Duodenal mucosa (tissue), 2 donors: ENCODE measurements around the gene GPR78.

Experiments used
- H3K27ac ChIP-seq: one replicate; pipeline ENCODE4 v1.7.0; 2013; ENCODE audit warnings: low read depth, low read length
- H3K27me3 ChIP-seq, 2 donors: one replicate each; pipeline ENCODE4 v1.7.0; 2013; ENCODE audit warnings: low read length in 2 of 2, control low read depth in 1 of 2; ENCODE audit not compliant: insufficient read depth in 2 of 2, control insufficient read depth in 1 of 2
- H3K36me3 ChIP-seq, 2 donors: one replicate each; pipeline ENCODE4 v1.7.0; 2013; ENCODE audit warnings: low read length in 2 of 2, control low read depth in 1 of 2; ENCODE audit not compliant: insufficient read depth in 2 of 2, control insufficient read depth in 1 of 2
- H3K4me1 ChIP-seq, 2 donors: one replicate each; pipeline ENCODE4 v1.7.0; 2013; ENCODE audit warnings: low read length in 2 of 2, control low read depth in 1 of 2; ENCODE audit not compliant: insufficient read depth in 2 of 2, control insufficient read depth in 1 of 2
- H3K4me3 ChIP-seq, 2 donors: one replicate each; pipeline ENCODE4 v1.7.0; 2013; ENCODE audit warnings: low read length in 2 of 2, low read depth in 1 of 2
- H3K9ac ChIP-seq, 2 donors: one replicate each; pipeline ENCODE4 v1.7.0; 2013; ENCODE audit warnings: low read length in 2 of 2, low read depth in 1 of 2
- H3K9me3 ChIP-seq, 2 donors: one replicate each; pipeline ENCODE4 v1.7.0; 2013; ENCODE audit warnings: low read length in 2 of 2, control low read depth in 1 of 2; ENCODE audit not compliant: control insufficient read depth in 1 of 2

The GPR78 gene

GRCh38 chr4:8539661-8540060, 40.5 kb upstream of the GPR78 start:
- Histone ChIP-seq H3K9me3 (no peaks in the 10 kb centered on the region), H3K36me3 (no peaks in the 10 kb centered on the region), H3K27ac (no peak overlapping the region), H3K4me3 (no peak overlapping the region), H3K4me1 (peaks cover 11 to 12% of the 10 kb centered on the region in 2 donors), H3K9ac (no peak overlapping the region), H3K27me3 (no peaks in the 10 kb centered on the region)

- no peak overlapping the region for H3K27ac ChIP-seq
- H3K27me3 ChIP-seq: no peaks in the 10 kb centered on the region
- no peaks in the 10 kb centered on the region for H3K36me3 ChIP-seq
- H3K4me3 ChIP-seq: no peak overlapping the region
- no peaks in the 10 kb centered on the region for H3K9me3 ChIP-seq
- peaks cover 8 to 11% of the 10 kb centered on the region in 2 donors for H3K4me1 ChIP-seq
- H3K9ac ChIP-seq: no peak overlapping the region
These were observed 40.1 kb upstream of the GPR78 start for GRCh38 chr4:8540072-8540471.

- Histone ChIP-seq H3K9me3 (no peaks in the 10 kb centered on the region), H3K36me3 (no peaks in the 10 kb centered on the region), H3K9ac (no peak overlapping the region), H3K4me3 (no peak overlapping the region), H3K4me1 (peaks cover 8 to 11% of the 10 kb centered on the region in 2 donors), H3K27ac (no peak overlapping the region), H3K27me3 (no peaks in the 10 kb centered on the region)
These were observed 39.6 kb upstream of the GPR78 start for GRCh38 chr4:8540586-8540985.

GRCh38 chr4:8540991-8541390, 39.2 kb upstream of the GPR78 start:
- Histone ChIP-seq H3K4me1 (peaks cover 8 to 11% of the 10 kb centered on the region in 2 donors), H3K27ac (no peak overlapping the region), H3K27me3 (no peaks in the 10 kb centered on the region), H3K9me3 (no peaks in the 10 kb centered on the region), H3K4me3 (no peak overlapping the region), H3K9ac (no peak overlapping the region), H3K36me3 (no peaks in the 10 kb centered on the region)

- Histone ChIP-seq H3K9ac (no peak overlapping the region), H3K27ac (no peak overlapping the region), H3K27me3 (no peaks in the 10 kb centered on the region), H3K36me3 (no peaks in the 10 kb centered on the region), H3K4me3 (no peak overlapping the region), H3K4me1 (peaks cover 3 to 6% of the 10 kb centered on the region in 2 donors), H3K9me3 (no peaks in the 10 kb centered on the region)
These were observed 38.0 kb upstream of the GPR78 start for GRCh38 chr4:8541981-8542715.

- no peaks in the 10 kb centered on the region for H3K9me3 ChIP-seq
- no peak overlapping the region for H3K27ac ChIP-seq
These were observed 37.2 kb upstream of the GPR78 start for GRCh38 chr4:8542776-8543525.

GRCh38 chr4:8543623-8544022, 36.6 kb upstream of the GPR78 start:
- H3K4me3 ChIP-seq: no peak overlapping the region
- no peak overlapping the region for H3K9ac ChIP-seq
- no peaks in the 10 kb centered on the region for H3K36me3 ChIP-seq
- no peak overlapping the region for H3K27ac ChIP-seq
- no peaks in the 10 kb centered on the region for H3K27me3 ChIP-seq
- H3K9me3 ChIP-seq: no peaks in the 10 kb centered on the region
- H3K4me1 ChIP-seq: no peaks in the 10 kb centered on the region

More at GRCh38 chr4:8542776-8543525, 37.2 kb upstream of the GPR78 start:
- Histone ChIP-seq H3K4me1 (no peaks in the 10 kb centered on the region), H3K9ac (no peak overlapping the region), H3K36me3 (no peaks in the 10 kb centered on the region), H3K27me3 (no peaks in the 10 kb centered on the region), H3K4me3 (no peak overlapping the region)

- Histone ChIP-seq H3K4me3 (no peak overlapping the region), H3K4me1 (no peaks in the 10 kb centered on the region), H3K9ac (no peak overlapping the region), H3K27ac (no peak overlapping the region), H3K36me3 (no peaks in the 10 kb centered on the region), H3K9me3 (no peaks in the 10 kb centered on the region), H3K27me3 (no peaks in the 10 kb centered on the region)
These were observed 35.9 kb upstream of the GPR78 start for GRCh38 chr4:8544282-8544681.

- Histone ChIP-seq H3K9ac (no peak overlapping the region), H3K4me1 (no peaks in the 10 kb centered on the region), H3K36me3 (no peaks in the 10 kb centered on the region), H3K9me3 (no peaks in the 10 kb centered on the region), H3K4me3 (no peak overlapping the region), H3K27ac (no peak overlapping the region), H3K27me3 (no peaks in the 10 kb centered on the region)
These were observed 35.3 kb upstream of the GPR78 start for GRCh38 chr4:8544741-8545438.

- no peak overlapping the region for H3K9ac ChIP-seq
- no peak overlapping the region for H3K27ac ChIP-seq
- H3K4me1 ChIP-seq: no peaks in the 10 kb centered on the region
- no peaks in the 10 kb centered on the region for H3K9me3 ChIP-seq
- H3K36me3 ChIP-seq: no peaks in the 10 kb centered on the region
- no peaks in the 10 kb centered on the region for H3K27me3 ChIP-seq
- no peak overlapping the region for H3K4me3 ChIP-seq
These were observed 34.8 kb upstream of the GPR78 start for GRCh38 chr4:8545439-8545765.
